Measurements from ENCODE around the gene KIF6. TPM values are rescaled to one million over a fixed set of nuclear protein-coding genes. Genes with fewer than 3 reads are reported as not detected.

KIF6 gene
- total and polyA plus RNA-seq, 4 donors: 2.0 to 4.8 (median 2.9) TPM

DNA sequence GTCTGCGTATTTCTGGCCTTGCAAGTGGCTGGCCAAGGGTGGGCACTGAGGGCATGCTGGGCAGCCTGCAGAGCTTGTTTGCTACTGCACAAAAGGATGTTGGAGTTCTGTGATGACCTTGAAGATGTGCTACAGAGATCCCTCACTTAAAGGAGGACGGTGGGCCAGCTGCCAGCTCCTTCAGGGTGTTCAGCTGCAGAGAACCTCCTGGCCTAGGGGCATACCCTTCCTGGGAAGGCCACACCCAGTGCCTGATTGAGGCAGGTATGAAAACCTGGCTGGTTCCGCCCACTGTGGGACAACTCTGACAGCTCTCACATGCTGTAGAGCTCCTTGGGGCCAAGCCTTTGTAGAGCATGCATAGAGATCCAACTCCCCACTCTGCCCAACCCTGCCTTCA is 408.0 kb downstream of the KIF6 start:
- DNase-seq (ENCODE audit: low read depth in 4 of 6, low spot score in 6 of 6): no peak
- Histone ChIP-seq H3K27me3 (ENCODE audit: control insufficient read depth, insufficient read depth, low read length) (peaks cover 38% of the 10 kb centered on the region), H3K4me3 (ENCODE audit: low read depth, low read length) (no peak overlapping the region), H3K27ac (ENCODE audit: low read depth, low read length) (no peak overlapping the region), H3K9me3 (ENCODE audit: control insufficient read depth, insufficient read depth, low read length) (no peaks in the 10 kb centered on the region), H3K36me3 (ENCODE audit: control insufficient read depth, insufficient read depth, low read length) (no peaks in the 10 kb centered on the region), H3K4me1 (ENCODE audit: control insufficient read depth, insufficient read depth, low read length) (peaks cover 22% of the 10 kb centered on the region)
- WGBS (ENCODE audit: insufficient coverage): 86% methylated on average over 3 of the region's 3 CpGs

DNA sequence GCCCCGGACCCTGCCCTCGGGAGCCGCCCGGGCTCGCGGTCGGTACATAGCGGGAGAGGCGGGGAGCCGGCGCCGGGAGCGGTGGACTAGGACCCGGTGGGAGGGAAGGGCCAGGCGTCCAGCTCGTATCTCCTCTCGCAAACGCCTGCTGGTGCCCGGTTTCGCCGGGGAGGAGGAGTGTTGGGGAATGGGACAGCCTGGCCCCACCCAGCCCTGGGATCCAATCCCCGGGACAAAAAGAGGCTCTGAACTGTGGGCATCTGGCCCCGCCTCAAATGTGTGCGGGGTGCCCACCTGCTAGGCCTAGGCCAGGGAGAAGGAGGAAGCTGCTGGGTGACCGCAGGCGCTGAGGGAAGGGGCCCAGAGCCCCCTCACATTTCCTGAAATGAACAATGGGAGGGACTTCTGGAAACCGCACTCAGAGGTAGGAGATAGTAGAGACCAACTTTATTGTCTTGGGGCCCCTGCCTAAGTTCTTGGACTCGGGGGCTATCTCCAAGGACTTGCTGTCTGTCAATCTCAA is 410.9 kb downstream of the KIF6 start, which contains the start of gene KCNK17:
Gene KCNK17 (minus strand): TSS at position 147 of the 523 bp plus-strand sequence. CDS start 99 bp downstream, at position 48.
- H3K36me3 ChIP-seq (ENCODE audit: control insufficient read depth, insufficient read depth, low read length): no peaks in the 10 kb centered on the region
- H3K27me3 ChIP-seq (ENCODE audit: control insufficient read depth, insufficient read depth, low read length): peaks cover 50% of the 10 kb centered on the region
- no peak within 1 kb of the TSS for H3K27ac ChIP-seq (ENCODE audit: low read depth, low read length)
- WGBS (ENCODE audit: insufficient coverage): 8% methylated on average over 24 of the region's 28 CpGs
- H3K9me3 ChIP-seq (ENCODE audit: control insufficient read depth, insufficient read depth, low read length): no peaks in the 10 kb centered on the region
- H3K4me3 ChIP-seq (ENCODE audit: low read depth, low read length): peak within 1 kb of the TSS; percentile 19
- peaks cover 27% of the 10 kb centered on the region for H3K4me1 ChIP-seq (ENCODE audit: control insufficient read depth, insufficient read depth, low read length)
- DNase-seq (ENCODE audit: low read depth in 4 of 6, low spot score in 6 of 6): no peak

DNA sequence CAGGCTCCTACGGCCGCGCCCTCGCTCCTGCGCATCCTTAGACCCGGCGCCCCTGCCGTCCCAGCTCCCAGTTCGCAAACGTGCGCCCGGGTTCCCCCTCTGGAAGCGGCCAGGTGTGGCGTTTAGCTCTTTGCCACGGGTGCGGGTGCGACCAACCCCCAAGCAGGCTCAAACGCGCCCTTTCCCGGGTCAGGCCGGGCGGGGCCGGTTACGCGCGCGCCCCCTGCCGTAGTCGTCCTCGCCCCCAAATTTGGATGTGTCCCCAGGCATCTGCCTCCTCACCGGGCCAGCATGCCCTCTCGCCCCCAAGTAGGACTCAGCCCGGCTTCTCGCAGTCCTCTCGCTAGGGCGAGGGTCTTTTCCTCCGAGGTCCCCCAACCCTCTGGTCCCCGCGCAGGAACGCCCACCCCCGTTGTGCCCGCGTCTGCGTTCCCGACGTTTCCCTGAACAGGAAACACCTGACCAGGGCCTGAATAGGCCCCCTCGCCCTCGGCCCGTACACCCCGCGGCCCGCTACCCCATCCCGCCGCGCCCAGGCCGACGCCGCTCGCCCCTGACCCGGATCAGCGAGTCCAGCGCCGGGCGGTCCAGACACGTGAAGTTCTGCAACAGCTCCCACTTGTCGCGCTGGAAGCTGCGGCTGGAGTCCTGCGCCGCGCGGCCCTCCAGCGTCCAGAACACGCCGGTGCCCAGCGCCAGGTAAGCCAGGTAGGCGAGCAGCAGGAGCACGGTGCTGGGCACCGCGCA is 411.5 kb downstream of the KIF6 start:
- peaks cover 27% of the 10 kb centered on the region for H3K4me1 ChIP-seq (ENCODE audit: control insufficient read depth, insufficient read depth, low read length)
- H3K36me3 ChIP-seq (ENCODE audit: control insufficient read depth, insufficient read depth, low read length): no peaks in the 10 kb centered on the region
- H3K4me3 ChIP-seq (ENCODE audit: low read depth, low read length): peak overlapping the region; percentile 19
- peak in 1 of 6 donors; percentile 33 for DNase-seq (ENCODE audit: low read depth in 4 of 6, low spot score in 6 of 6)
- peaks cover 50% of the 10 kb centered on the region for H3K27me3 ChIP-seq (ENCODE audit: control insufficient read depth, insufficient read depth, low read length)
- under 1% methylated on average over 80 of the region's 80 CpGs for WGBS (ENCODE audit: insufficient coverage)
- no peak overlapping the region for H3K27ac ChIP-seq (ENCODE audit: low read depth, low read length)
- H3K9me3 ChIP-seq (ENCODE audit: control insufficient read depth, insufficient read depth, low read length): no peaks in the 10 kb centered on the region

DNA sequence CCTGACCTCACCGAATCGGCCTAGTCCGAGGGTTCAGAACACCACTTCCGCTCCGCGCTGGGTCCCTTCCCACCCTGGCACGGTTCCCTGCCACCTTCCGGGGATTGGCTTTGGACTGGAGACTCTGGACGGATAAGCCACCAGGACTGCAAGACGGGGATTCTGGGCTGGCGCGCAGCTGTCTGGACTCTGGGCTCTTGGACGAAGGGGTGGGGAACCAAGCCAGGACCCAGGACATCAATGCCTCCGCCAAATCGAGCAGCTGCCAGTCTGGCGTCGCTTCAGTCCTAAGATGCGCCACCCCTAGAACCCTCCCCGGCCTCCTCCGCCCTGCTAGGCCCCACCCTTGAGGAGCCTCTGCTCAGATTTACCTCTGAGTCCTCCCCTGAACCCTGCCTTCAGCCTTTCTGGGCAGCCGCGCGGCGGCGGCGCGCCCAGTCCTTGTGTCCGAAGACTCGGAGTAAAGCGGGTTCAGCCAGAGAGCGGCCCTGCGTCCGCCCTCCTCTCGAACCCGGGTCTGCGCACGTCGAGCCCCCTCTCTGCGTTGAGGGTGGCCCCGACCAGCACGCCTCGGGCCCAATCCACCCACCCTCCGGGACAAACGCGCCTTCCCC is 412.2 kb downstream of the KIF6 start:
- peaks cover 27% of the 10 kb centered on the region for H3K4me1 ChIP-seq (ENCODE audit: control insufficient read depth, insufficient read depth, low read length)
- H3K27ac ChIP-seq (ENCODE audit: low read depth, low read length): no peak overlapping the region
- peak in 1 of 6 donors; percentile 33 for DNase-seq (ENCODE audit: low read depth in 4 of 6, low spot score in 6 of 6)
- H3K9me3 ChIP-seq (ENCODE audit: control insufficient read depth, insufficient read depth, low read length): no peaks in the 10 kb centered on the region
- H3K27me3 ChIP-seq (ENCODE audit: control insufficient read depth, insufficient read depth, low read length): peaks cover 50% of the 10 kb centered on the region
- WGBS (ENCODE audit: insufficient coverage): 19% methylated on average over 45 of the region's 45 CpGs
- no peaks in the 10 kb centered on the region for H3K36me3 ChIP-seq (ENCODE audit: control insufficient read depth, insufficient read depth, low read length)
- H3K4me3 ChIP-seq (ENCODE audit: low read depth, low read length): peak overlapping the region; percentile 19

DNA sequence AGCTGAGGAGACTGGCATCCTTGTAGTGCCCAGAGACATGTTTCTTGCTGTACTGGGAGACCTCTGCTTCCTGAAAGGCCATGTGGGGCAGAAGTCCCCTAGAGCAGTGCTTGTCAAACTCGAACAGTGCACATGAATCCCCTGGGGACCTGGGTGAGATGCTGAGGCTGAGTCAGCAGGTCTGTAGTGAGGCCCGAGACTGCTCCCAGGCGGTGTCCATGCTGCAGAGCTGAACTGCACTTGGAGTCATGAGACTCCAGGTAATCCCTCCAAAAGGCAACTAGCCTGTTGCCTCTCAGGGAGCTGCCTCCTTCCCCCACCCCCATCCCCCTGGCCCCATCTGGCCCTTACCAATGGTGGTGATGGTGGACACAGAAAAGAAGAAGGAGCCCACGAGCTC is 414.7 kb downstream of the KIF6 start:
- peaks cover 45% of the 10 kb centered on the region for H3K27me3 ChIP-seq (ENCODE audit: control insufficient read depth, insufficient read depth, low read length)
- H3K4me1 ChIP-seq (ENCODE audit: control insufficient read depth, insufficient read depth, low read length): peaks cover 27% of the 10 kb centered on the region
- H3K36me3 ChIP-seq (ENCODE audit: control insufficient read depth, insufficient read depth, low read length): no peaks in the 10 kb centered on the region
- no peak for DNase-seq (ENCODE audit: low read depth in 4 of 6, low spot score in 6 of 6)
- WGBS (ENCODE audit: insufficient coverage): 44% methylated on average over 1 of the region's 4 CpGs
- no peak overlapping the region for H3K27ac ChIP-seq (ENCODE audit: low read depth, low read length)
- H3K4me3 ChIP-seq (ENCODE audit: low read depth, low read length): no peak overlapping the region
- no peaks in the 10 kb centered on the region for H3K9me3 ChIP-seq (ENCODE audit: control insufficient read depth, insufficient read depth, low read length)

DNA sequence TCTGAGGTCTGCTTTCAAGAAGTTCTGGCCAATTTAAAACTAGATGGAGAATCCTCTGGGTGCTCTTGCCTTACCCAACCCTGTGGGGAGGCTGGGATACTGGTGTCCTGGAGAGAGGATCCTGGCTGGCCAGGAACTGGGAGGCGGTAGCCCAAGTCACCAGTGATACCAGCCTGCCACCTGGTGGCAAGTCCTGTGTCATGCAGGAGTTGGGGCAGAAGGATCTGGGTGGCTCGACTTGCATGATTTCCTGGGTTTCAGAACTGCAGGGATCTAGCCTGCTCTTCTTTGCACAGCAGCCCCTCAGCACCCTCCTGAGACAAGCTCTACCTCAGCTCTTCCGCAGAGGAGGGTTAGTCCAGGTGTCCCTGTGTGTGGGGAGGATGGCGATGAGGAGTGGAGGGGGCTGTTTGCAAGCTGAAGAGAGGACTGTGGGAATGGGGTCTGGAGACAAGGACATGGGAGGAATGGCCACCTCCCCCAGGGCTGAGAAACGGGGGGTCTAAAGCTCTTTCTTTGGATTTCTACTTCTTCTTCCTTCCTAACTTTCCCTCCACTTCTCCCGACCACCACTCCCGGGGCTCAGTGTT is 415.2 kb downstream of the KIF6 start:
- DNase-seq (ENCODE audit: low read depth in 4 of 6, low spot score in 6 of 6): peak in 5 of 6 donors; percentile 21 to 86 (median 52)
- Histone ChIP-seq H3K27me3 (ENCODE audit: control insufficient read depth, insufficient read depth, low read length) (peaks cover 40% of the 10 kb centered on the region), H3K4me3 (ENCODE audit: low read depth, low read length) (no peak overlapping the region), H3K27ac (ENCODE audit: low read depth, low read length) (no peak overlapping the region), H3K4me1 (ENCODE audit: control insufficient read depth, insufficient read depth, low read length) (peaks cover 27% of the 10 kb centered on the region), H3K36me3 (ENCODE audit: control insufficient read depth, insufficient read depth, low read length) (no peaks in the 10 kb centered on the region), H3K9me3 (ENCODE audit: control insufficient read depth, insufficient read depth, low read length) (no peaks in the 10 kb centered on the region)
- 69% methylated on average over 2 of the region's 7 CpGs for WGBS (ENCODE audit: insufficient coverage)

DNA sequence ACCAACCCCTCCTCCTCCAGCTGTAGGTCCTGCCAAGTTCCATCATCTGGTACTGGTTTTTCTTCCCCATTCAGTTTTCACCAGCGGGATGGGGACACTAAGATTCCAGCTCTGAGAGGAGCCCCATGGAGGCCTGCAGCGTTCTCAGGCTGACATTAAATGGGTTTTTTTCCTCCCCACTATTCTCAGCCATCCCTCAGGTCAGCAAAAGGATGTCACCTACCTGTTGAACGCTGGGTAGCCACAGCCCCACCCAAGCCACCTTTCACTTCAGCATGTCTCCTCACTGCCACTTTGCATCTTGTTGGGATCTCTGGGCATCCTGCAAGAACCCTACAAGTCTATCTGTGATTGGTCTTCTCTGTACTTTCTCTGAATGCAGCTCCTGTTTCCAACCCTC is 417.7 kb downstream of the KIF6 start:
- Histone ChIP-seq H3K27ac (ENCODE audit: low read depth, low read length) (no peak overlapping the region), H3K36me3 (ENCODE audit: control insufficient read depth, insufficient read depth, low read length) (no peaks in the 10 kb centered on the region), H3K9me3 (ENCODE audit: control insufficient read depth, insufficient read depth, low read length) (peaks cover 1% of the 10 kb centered on the region), H3K4me1 (ENCODE audit: control insufficient read depth, insufficient read depth, low read length) (peaks cover 15% of the 10 kb centered on the region), H3K4me3 (ENCODE audit: low read depth, low read length) (no peak overlapping the region), H3K27me3 (ENCODE audit: control insufficient read depth, insufficient read depth, low read length) (peaks cover 14% of the 10 kb centered on the region)
- DNase-seq (ENCODE audit: low read depth in 4 of 6, low spot score in 6 of 6): no peak
- 62% methylated on average over 2 of the region's 3 CpGs for WGBS (ENCODE audit: insufficient coverage)

DNA sequence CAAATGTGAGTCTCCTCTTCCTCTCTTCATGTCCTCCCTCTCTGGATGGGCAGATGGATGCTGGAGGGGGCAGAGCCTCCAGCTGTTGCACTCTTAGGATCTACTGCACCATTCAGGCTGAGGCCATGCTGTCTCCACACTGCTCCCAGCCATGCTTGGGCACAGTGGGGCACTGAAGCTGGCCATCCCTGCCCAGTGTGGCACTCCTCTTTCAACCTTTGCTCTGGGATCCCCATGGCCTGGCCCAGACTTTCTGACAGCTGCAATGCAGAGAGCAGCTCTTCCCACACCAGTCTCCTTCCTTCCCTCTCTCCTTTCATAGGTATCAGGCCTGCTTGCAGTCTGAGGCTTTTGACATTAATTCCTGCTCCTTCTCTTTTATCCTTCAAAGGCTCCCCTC is 420.3 kb downstream of the KIF6 start:
- peaks cover 2% of the 10 kb centered on the region for H3K27me3 ChIP-seq (ENCODE audit: control insufficient read depth, insufficient read depth, low read length)
- no peak overlapping the region for H3K4me3 ChIP-seq (ENCODE audit: low read depth, low read length)
- no peaks in the 10 kb centered on the region for H3K36me3 ChIP-seq (ENCODE audit: control insufficient read depth, insufficient read depth, low read length)
- H3K27ac ChIP-seq (ENCODE audit: low read depth, low read length): no peak overlapping the region
- H3K9me3 ChIP-seq (ENCODE audit: control insufficient read depth, insufficient read depth, low read length): peaks cover 1% of the 10 kb centered on the region
- H3K4me1 ChIP-seq (ENCODE audit: control insufficient read depth, insufficient read depth, low read length): peaks cover 14% of the 10 kb centered on the region
- DNase-seq (ENCODE audit: low read depth in 4 of 6, low spot score in 6 of 6): no peak

DNA sequence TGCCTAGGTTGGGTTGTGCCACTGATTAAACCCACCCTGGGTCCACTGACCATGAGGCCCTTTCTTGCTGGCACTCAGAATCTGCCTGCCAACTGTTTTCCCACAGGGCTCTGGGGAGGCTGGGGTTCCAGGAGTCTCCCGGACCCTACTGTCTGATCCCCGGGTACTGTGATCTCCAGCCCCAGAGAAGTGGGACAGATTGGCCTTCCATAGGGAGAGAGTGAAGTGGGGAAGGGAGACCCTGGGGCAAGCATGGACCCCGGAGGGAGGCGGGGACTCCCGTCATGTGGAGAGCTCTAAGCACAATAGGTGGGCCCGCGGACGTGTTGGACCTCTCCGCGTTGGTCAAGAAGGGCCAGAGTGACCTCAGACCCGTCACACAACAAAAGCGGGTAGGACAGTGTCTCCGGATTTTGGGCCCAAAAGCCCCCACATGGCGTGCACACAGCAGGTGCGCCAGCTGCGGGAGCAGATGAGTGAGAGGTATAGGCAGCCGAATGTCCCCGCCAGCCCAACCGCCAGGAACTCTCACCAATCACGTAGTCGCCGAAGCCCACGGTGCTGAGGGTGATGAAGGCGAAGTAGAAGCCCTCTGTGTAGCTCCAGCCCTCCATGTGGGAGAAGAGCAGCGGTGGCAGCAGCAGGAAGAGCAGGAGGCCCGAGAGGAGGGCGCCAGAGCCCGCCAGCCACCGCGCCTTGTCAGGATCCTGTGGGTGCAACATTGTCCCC is 421.6 kb downstream of the KIF6 start:
- Histone ChIP-seq H3K27me3 (ENCODE audit: control insufficient read depth, insufficient read depth, low read length) (peaks cover 2% of the 10 kb centered on the region), H3K27ac (ENCODE audit: low read depth, low read length) (no peak overlapping the region), H3K9me3 (ENCODE audit: control insufficient read depth, insufficient read depth, low read length) (peaks cover 1% of the 10 kb centered on the region), H3K4me1 (ENCODE audit: control insufficient read depth, insufficient read depth, low read length) (peaks cover 10% of the 10 kb centered on the region), H3K36me3 (ENCODE audit: control insufficient read depth, insufficient read depth, low read length) (no peaks in the 10 kb centered on the region), H3K4me3 (ENCODE audit: low read depth, low read length) (no peak overlapping the region)
- no peak for DNase-seq (ENCODE audit: low read depth in 4 of 6, low spot score in 6 of 6)
- WGBS (ENCODE audit: insufficient coverage): 88% methylated on average over 30 of the region's 30 CpGs
